ENCODE results near the gene ADGRA3. TPM values are rescaled to one million over a fixed set of nuclear protein-coding genes. Genes with fewer than 3 reads are reported as not detected.

ADGRA3 gene
- total and polyA plus RNA-seq, 10 donors, result 1.6 to 10.6 (median 5.4) TPM

DNA sequence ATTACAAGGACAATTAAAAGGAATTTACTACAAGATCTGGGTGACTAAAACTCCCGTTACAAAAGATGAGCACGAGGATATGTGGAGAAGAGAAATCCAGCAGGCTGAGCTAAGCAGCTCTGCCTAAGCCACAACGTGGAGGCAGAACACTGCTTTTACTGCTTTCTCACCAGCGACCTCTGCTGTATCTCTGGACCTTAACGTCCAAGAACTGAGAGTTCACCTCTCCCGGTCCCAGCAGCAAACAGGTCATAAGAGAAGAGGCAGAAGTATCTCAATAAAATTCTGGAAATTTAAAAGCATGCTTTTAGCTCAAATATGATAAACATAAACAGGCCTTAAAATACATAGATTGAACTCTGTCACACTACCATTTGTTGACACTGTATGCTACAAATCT lies 81.0 kb downstream of the ADGRA3 start:
- DNase-seq, result no peak
- no peaks in the 10 kb centered on the region for H3K4me1 ChIP-seq
- no peak for TF ChIP-seq POLR2A (IDR thresholded peaks at IDR 0.05)
- TF ChIP-seq POLR2AphosphoS5 (IDR thresholded peaks at IDR 0.05), result no peak
- no peak for TF ChIP-seq CTCF (IDR thresholded peaks at IDR 0.05 in 8 of 11, conservative IDR thresholded peaks at IDR 0.05 in 3 of 11)
- H3K27ac ChIP-seq, result no peak overlapping the region
- WGBS, 5 donors, result 30 to 48% (median 45%) methylated on average over 6 of the region's 6 CpGs
- no peaks in the 10 kb centered on the region for H3K9me3 ChIP-seq
- no peak overlapping the region for H3K4me3 ChIP-seq
- intact Hi-C loops (cut with DNase I; ENCODE audit: low total_unique reads), result no loop called here
- no peaks in the 10 kb centered on the region for H3K27me3 ChIP-seq (replicated peaks in 1 of 7)
- no peaks in the 10 kb centered on the region for H3K36me3 ChIP-seq

- H3K36me3 ChIP-seq, result no peaks in the 10 kb centered on the region
- no peaks in the 10 kb centered on the region for H3K27me3 ChIP-seq (replicated peaks in 1 of 7)
- intact Hi-C loops (cut with DNase I; ENCODE audit: low total_unique reads), result no loop called here
- TF ChIP-seq POLR2AphosphoS5 (IDR thresholded peaks at IDR 0.05) (no peak), POLR2A (IDR thresholded peaks at IDR 0.05) (no peak), CTCF (IDR thresholded peaks at IDR 0.05 in 8 of 11, conservative IDR thresholded peaks at IDR 0.05 in 3 of 11) (no peak)
- H3K4me1 ChIP-seq, result no peaks in the 10 kb centered on the region
- no peak for DNase-seq
- no peaks in the 10 kb centered on the region for H3K9me3 ChIP-seq
- H3K4me3 ChIP-seq, result no peak overlapping the region
- 61 to 83% (median 63%) methylated on average over 3 of the region's 3 CpGs for WGBS, 5 donors
- H3K27ac ChIP-seq, result no peak overlapping the region
Measured at GRCh38 chr4:22430626-22431025, 85.2 kb downstream of the ADGRA3 start.

- 87 to 96% (median 91%) methylated on average over 4 of the region's 4 CpGs for WGBS, 5 donors
- no peak overlapping the region for H3K4me3 ChIP-seq
- intact Hi-C loops (cut with DNase I; ENCODE audit: low total_unique reads), result no loop called here
- no peak overlapping the region for H3K27ac ChIP-seq
- H3K27me3 ChIP-seq (replicated peaks in 1 of 7), result no peaks in the 10 kb centered on the region
- H3K9me3 ChIP-seq, result no peaks in the 10 kb centered on the region
- H3K36me3 ChIP-seq, result no peaks in the 10 kb centered on the region
- no peak for DNase-seq
- H3K4me1 ChIP-seq, result no peaks in the 10 kb centered on the region
- TF ChIP-seq CTCF (IDR thresholded peaks at IDR 0.05 in 8 of 11, conservative IDR thresholded peaks at IDR 0.05 in 3 of 11), result no peak
- no peak for TF ChIP-seq POLR2A (IDR thresholded peaks at IDR 0.05)
- TF ChIP-seq POLR2AphosphoS5 (IDR thresholded peaks at IDR 0.05), result no peak
Measured at GRCh38 chr4:22428441-22428840, 87.4 kb downstream of the ADGRA3 start.

- Histone ChIP-seq H3K36me3 (no peaks in the 10 kb centered on the region), H3K27ac (no peak overlapping the region), H3K4me3 (no peak overlapping the region), H3K9me3 (no peaks in the 10 kb centered on the region), H3K27me3 (replicated peaks in 1 of 7) (no peaks in the 10 kb centered on the region), H3K4me1 (no peaks in the 10 kb centered on the region)
- TF ChIP-seq POLR2A (IDR thresholded peaks at IDR 0.05) (no peak), POLR2AphosphoS5 (IDR thresholded peaks at IDR 0.05) (no peak), CTCF (IDR thresholded peaks at IDR 0.05 in 8 of 11, conservative IDR thresholded peaks at IDR 0.05 in 3 of 11) (no peak)
- DNase-seq, result no peak
- intact Hi-C loops (cut with DNase I; ENCODE audit: low total_unique reads), result no loop called here
- 46 to 71% (median 59%) methylated on average over 3 of the region's 3 CpGs for WGBS, 5 donors
Measured at GRCh38 chr4:22427675-22428074, 88.2 kb downstream of the ADGRA3 start.

Measured in spleen (tissue), 11 donors.